Head of caudate nucleus (tissue), 42 donors: ENCODE results near the gene FIGN.

Experiments
- DNase-seq, 42 donors: peaks; one replicate each; pipeline versions ENCODE4 v3.0.0 to v3.0.0-alpha.2; 2020 to 2021; ENCODE audit warnings: mixed read lengths in 7 of 42
- intact Hi-C: fragments of 100-400 bp; cut with DNase I; formaldehyde crosslinking; loops from one replicate; pipeline ENCODE4 v1.15.0; 2022

Gene FIGN

DNA sequence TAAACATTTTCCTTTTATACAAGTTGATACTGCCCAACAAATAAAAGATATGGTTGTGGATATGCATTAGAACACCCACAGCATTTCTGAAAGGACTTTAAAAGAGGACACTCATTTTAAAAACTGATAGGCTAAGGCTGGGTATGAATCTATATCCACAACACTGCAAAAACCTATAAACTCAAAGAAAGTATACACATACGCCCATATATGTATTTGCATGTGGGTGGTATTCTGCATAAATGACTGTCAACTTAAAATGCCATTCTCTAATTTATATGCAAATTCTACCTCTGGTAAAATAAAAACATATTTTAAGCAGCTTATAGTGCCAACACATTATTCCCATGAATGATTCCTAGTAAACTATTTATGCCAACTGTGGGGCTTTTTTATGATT lies 20.1 kb downstream of the FIGN start:
- intact Hi-C loops, result no loop called here

DNA sequence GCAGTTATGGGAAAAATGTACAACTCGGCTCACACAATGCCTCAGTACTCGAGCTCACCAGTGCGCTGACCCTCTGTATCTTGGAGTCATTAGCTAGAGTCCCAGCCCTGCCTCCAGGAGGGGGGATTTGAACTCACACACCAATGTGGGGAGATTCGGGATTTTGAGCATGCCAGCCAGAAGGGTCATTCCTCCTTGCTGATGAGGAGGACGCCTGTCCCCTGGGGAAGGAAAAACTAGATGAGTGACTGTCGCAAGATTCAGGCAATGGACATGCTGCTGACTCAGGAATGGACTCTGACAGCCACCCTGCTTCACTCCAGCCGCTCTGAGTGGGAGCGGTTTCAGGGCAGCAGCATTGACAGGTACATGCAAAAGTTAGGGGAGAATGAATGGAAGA lies 20.6 kb downstream of the FIGN start:
- peak in 13 of 42 donors; percentile 14 to 56 (median 36) for DNase-seq
- intact Hi-C loops, result no loop called here

More for the DNA sequence above, 20.1 kb downstream of the FIGN start:
- DNase-seq, result no peak

- DNase-seq, result peak in 39 of 42 donors; percentile 17 to 83 (median 59)
- intact Hi-C loops, result no loop called here
Measured at GRCh38 chr2:163713534-163714311, 22.1 kb downstream of the FIGN start.

GRCh38 chr2:163711699-163712098 lies 24.1 kb downstream of the FIGN start:
- intact Hi-C loops, result no loop called here
- DNase-seq, result no peak

- no peak for DNase-seq
- intact Hi-C loops, result no loop called here
Measured at GRCh38 chr2:163711258-163711657, 24.6 kb downstream of the FIGN start.

DNA sequence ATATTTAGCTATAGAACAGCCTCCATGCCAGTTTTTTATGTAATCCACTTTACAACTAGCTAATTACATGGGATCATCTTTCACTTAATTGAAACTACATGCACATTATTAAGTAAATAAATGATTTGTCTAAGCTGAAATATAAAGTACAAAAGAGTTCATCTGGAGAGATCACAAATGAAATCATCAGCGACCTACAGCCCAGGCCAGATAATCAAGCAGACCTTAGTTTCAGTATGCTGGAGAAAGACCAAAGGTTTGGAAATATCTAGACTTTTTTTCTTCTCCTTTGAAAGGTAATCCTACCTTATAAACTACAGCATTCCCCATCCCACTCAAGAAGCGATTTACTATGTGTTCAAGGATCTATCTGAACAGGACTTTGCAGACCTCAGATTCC lies 26.5 kb downstream of the FIGN start:
- intact Hi-C loops, result no loop called here
- DNase-seq, result no peak

- intact Hi-C loops, result no loop called here
- DNase-seq, result no peak
Measured at GRCh38 chr2:163708265-163708664, 27.5 kb downstream of the FIGN start.

- intact Hi-C loops, result no loop called here
- no peak for DNase-seq
Measured at GRCh38 chr2:163703386-163703785, 32.4 kb downstream of the FIGN start.

DNA sequence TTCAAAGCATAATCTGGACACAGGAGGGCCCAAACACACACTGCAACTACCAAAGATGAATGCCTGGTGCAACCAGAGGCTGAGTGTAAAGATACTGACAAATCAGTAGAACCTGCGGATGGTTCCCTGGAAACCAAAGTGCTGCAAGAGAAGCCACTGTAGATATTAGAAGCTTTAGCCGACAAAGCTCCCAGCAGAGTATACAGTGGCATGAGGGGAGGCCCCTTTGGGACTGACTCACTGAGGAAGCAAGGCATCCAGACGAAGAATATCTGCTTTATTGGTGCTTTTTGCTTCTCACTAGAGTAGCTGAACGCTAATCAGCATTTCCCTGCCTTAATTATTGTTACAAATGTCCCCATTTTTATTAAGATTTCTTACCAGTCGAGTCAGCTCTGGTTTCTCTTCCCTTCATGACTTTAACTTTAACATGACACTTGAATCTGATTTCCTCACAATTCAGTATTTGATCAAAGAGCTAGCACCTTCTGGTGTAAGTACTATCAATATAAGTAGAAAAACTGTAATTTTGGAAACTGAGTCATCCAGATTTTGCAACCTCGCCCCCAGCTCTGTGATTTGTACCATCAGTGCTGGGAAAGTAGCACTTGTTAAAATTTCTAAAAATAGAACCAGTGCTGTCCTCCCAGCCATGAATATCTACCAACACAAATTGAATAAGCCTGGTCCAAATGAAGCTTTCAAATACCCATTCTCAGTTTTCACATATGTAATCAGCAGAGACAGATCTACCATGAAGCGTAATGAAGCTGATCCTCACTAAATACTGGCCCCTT lies 34.2 kb downstream of the FIGN start:
- intact Hi-C loops, result no loop called here
- DNase-seq, result no peak

DNA sequence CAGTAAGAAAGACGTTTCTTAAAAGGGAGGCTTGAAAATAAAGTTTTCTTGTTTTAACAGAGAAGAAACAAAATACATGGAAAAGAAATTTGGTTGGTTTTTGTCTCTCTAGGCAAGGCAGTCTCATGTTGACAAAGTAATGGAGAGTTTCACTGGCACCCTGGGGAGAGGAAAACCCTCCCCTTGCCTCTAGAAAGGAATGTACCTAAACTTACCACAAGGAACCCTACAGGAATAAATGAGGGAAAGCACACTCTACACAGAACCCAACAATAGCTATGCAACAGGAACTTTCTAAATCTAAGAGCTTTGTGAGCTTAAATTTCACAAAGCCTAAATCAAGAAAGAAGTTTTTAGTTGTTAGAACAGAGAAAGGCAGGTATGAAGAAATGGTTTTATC lies 37.0 kb downstream of the FIGN start:
- no peak for DNase-seq
- intact Hi-C loops, result no loop called here

DNA sequence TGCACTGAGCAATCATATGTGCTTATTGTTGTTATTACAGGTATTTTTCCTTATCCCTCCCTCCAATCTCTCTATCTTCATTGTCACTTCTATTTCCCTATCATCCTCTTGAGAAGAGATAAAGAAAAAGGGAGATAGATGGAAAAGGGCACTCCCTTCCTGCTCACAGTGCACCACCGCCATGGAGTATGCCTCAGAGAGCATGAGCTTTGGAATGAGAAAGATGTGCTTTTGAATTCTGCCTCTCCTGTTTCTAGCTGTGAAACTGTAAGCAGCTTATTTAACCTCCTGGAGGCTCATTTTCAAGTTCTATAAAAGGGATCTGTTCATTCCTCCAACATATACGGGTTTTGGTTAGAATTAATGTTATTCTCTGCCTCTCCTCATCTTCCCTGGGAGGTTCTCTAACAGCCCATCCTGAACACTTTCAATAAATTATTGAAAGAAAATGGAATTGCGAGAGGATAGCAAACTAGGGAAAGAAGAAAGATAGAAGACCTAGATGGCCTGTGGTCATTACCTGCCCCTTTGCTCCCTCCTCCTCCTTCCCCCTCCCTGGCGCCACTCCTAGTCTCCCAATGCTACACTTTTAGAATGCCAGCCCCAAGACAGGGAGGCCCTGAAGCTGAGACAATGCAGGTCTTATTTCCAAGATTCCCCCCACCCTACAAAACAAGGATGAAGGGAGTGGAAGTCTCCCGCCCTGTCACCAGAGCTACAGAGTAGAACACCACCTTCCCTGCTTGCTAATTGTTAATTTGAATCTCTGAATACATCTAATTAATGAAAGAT lies 37.8 kb downstream of the FIGN start:
- DNase-seq, result no peak
- intact Hi-C loops, result no loop called here

- intact Hi-C loops, result no loop called here
- DNase-seq, result no peak
Measured at GRCh38 chr2:163697429-163697828, 38.4 kb downstream of the FIGN start.

DNA sequence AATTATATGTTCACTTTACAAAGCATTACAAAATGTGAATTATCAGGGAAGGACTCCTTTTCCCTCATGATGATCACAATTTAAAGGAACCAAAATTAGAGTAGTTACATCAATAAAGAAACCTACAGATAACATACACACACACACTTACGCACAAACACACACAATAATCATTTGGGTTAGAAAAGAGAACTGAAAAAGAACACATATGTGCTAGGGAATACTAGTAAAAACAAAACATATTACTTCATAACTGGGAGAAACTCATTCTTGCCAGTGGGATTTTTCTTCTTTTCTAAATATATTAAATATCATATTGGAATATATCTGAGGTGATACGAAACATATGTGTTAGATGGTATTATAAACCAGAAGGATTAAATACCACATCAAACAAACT lies 42.3 kb downstream of the FIGN start:
- no peak for DNase-seq
- intact Hi-C loops, result no loop called here

- DNase-seq, result no peak
- intact Hi-C loops, result no loop called here
Measured at GRCh38 chr2:163692611-163693482, 43.0 kb downstream of the FIGN start.

DNA sequence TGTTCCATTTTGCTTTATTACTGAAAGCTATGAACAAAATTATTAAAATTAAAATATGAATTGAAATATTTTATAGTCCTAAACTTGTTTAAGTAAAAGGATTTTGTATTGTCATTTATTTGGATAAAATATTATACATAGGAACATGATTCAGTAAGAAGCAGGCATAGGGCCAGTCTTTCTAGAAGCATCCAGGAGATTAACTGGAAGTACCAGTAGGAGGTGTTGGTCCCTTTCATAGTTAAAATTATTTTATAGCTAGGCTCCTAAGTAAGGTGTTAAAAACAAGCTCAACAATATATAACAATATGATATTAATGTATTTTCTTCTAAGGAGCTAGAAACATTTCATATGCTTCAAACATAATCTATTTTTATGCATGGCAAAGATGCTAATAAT lies 43.7 kb downstream of the FIGN start:
- intact Hi-C loops, result no loop called here
- no peak for DNase-seq

DNA sequence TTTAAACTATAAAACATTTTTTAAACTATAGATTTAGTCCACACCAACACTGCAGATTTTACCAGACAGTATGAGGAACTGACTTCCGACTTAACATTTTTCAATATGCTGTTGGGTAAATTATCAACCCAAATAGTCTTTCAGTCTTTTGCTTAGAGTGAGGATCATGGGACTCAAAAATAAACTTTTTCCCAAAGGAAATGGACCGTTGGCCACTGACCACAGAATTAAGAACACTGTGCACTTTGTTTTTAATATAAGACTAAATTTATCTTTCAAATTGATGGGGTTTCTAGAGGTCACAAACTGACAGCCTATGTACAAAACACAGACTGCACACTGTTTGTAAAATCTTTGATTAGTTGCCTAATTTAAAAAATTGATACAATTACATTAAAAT lies 44.9 kb downstream of the FIGN start:
- intact Hi-C loops, result no loop called here
- no peak for DNase-seq

DNA sequence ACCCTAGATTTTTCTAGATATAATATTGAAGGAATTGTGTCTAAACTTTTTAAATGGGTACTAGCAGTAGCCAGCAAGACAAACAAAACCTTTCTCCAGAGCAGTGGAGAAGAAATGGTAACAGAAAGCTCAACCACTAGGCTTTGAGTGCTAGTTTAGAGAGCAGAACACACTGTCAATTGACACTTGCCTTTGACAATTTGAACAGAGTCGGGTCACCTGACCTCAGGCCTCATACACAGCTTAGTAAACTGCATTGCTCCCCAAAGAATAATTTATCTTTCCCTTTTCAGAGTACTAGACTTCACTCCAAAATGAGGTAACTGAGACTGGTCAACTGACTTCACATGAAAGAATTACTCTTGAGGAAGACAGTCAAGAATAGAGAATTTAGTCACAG lies 48.6 kb downstream of the FIGN start:
- intact Hi-C loops, result no loop called here
- DNase-seq, result no peak

DNA sequence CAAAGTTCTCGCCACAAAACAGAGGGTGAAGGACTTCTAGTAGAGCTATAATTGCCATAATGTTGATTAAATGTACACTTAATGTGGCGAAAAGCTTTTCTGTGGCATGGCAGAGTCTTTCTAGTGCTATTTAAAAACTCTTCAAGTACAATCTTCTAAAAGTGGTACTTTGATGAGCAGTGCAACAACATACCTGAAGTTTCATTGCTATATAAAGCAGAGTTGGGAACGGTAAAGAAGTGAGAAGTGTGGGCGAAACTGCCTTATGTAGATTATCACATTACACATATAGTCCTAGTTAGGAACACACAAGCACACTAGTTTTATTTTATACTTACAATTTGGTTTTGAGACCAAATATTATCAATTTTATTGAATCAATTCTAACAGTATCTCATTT lies 49.5 kb downstream of the FIGN start:
- DNase-seq, result no peak
- intact Hi-C loops, result no loop called here

DNA sequence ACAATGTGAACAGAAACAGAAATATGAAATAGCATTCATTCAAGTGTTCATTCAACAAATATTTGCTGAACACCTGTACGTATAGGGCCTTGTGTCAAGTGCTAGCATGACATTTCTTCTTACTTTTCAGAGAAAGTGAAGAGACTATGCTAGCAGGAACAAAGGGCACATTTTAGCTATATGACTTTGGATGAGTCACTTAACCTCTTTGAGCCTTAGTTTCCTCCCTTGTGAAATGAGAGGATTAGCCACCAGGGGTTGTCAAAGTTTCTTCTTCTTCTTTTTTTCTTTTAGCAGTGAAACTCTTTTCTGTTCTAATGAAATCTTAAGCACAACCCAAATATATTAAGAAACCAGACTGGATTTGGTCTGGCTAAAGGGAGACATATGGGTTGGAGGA lies 53.1 kb downstream of the FIGN start:
- DNase-seq, result no peak
- intact Hi-C loops, result no loop called here
